RWPE1 (cell line): Measurements from ENCODE around the gene PI4KB.

Source experiments
- CTCF ChIA-PET: fragments of 350-600 bp; sonication (Branson Sonifier 250); formaldehyde crosslinking; extraction: SDS; loops from one replicate; lab custom pipeline; 2021; lab: Yijun Ruan, JAX
- POLR2A ChIA-PET: fragments of 400-600 bp; formaldehyde crosslinking; extraction: SDS; loops from one replicate; lab custom pipeline; 2020; ENCODE audit warnings: antibody characterized with exemption; ENCODE audit not compliant: low non-redundant PET; lab: Yijun Ruan, JAX
- DNase-seq: peaks from one replicate; pipeline ENCODE4 v3.0.0; 2012; ENCODE audit warnings: low spot score
- H3K27ac ChIP-seq: fragments of 450-650 bp; 2 replicates; pipeline ENCODE4 v1.5.1; 2017
- TF ChIP-seq, protein P1 (sequence below): fragments of 450-650 bp; conservative IDR thresholded peaks from 2 replicates; pipeline ENCODE4 v1.5.1; 2017; ENCODE audit warnings: low read depth, mild to moderate bottlenecking

The PI4KB gene

DNA sequence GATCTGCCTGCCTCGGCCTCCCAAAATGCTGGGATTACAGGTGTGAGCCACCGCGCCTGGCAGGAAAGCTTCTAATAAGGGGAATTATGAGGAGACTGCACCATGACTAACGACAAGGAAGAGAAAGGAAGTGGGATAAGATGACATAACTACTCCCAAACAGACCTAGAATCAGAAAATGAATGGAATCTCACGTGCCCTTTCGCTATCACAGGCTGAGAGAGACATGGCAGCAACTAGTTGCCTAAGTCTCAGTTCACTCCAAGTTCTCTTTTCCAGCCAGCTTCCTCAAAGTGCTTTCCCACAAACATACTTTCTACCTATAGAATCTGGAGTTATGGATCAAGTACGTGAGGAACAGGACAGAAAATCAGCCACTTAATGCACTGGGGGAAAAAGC, 2.0 kb downstream of the PI4KB start:
- DNase-seq: no peak
- ChIA-PET POLR2A (no interaction called here), CTCF (interaction anchor here (1.0 kb wide), 1 partner anchor 24 kb away, joined by 3 read pairs; no protein-coding TSS in a partner anchor)
- no peak overlapping the region for H3K27ac ChIP-seq
- TF ChIP-seq, protein P1, sequence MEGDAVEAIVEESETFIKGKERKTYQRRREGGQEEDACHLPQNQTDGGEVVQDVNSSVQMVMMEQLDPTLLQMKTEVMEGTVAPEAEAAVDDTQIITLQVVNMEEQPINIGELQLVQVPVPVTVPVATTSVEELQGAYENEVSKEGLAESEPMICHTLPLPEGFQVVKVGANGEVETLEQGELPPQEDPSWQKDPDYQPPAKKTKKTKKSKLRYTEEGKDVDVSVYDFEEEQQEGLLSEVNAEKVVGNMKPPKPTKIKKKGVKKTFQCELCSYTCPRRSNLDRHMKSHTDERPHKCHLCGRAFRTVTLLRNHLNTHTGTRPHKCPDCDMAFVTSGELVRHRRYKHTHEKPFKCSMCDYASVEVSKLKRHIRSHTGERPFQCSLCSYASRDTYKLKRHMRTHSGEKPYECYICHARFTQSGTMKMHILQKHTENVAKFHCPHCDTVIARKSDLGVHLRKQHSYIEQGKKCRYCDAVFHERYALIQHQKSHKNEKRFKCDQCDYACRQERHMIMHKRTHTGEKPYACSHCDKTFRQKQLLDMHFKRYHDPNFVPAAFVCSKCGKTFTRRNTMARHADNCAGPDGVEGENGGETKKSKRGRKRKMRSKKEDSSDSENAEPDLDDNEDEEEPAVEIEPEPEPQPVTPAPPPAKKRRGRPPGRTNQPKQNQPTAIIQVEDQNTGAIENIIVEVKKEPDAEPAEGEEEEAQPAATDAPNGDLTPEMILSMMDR: no peak

DNA sequence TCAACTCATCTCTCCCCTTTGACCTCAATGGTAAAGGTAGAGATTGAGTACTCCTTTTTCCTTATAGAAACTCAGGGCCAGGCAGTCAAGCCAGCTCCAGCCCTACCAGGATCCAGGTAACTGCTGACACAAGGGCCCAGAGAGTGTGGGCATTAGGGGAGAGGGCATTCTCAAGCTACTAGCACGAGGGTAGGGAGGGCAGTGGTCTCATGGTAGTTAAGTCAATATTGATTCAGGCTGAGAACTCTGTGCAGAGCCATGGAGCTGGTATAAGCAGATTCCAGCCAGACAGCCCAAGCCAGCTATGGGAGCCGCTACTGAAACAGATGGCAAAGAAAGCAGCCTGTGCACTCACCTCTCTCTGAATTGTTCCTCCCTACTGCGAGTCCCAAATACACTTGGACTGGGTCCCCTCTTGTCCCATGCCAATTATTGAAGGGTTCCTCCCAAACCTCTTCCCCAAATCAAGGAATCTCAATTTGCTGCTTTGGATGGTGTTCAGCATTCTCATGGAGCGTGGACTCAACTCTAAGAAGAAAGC, 2.8 kb downstream of the PI4KB start:
- POLR2A ChIA-PET: no interaction called here
- TF ChIP-seq, protein P1: no peak
- DNase-seq: no peak
- CTCF ChIA-PET: interaction anchor here (1.0 kb wide), 1 partner anchor 24 kb away, joined by 3 read pairs; no protein-coding TSS in a partner anchor
- H3K27ac ChIP-seq: no peak overlapping the region

DNA sequence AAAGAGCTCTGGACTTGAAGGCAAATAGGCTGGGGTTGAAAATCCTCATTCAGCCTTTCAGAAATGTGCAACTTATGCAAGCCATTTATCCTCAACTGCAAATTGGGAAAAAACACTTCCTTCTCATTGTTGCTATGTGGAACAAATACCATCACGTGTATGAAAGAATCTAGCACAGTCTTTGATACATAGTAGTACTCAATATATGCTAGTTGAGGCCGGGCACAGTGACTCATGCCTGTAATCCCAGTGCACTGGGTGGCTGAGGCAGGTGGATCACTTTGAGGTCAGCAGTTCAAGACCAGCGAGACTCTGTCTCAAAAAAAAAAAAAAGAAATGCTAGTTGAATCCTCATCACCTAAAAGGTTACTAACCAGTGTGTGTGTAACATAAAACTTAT, 8.2 kb downstream of the PI4KB start:
- ChIA-PET CTCF (no interaction called here), POLR2A (no interaction called here)
- H3K27ac ChIP-seq: no peak overlapping the region
- TF ChIP-seq, protein P1: no peak
- DNase-seq: no peak

DNA sequence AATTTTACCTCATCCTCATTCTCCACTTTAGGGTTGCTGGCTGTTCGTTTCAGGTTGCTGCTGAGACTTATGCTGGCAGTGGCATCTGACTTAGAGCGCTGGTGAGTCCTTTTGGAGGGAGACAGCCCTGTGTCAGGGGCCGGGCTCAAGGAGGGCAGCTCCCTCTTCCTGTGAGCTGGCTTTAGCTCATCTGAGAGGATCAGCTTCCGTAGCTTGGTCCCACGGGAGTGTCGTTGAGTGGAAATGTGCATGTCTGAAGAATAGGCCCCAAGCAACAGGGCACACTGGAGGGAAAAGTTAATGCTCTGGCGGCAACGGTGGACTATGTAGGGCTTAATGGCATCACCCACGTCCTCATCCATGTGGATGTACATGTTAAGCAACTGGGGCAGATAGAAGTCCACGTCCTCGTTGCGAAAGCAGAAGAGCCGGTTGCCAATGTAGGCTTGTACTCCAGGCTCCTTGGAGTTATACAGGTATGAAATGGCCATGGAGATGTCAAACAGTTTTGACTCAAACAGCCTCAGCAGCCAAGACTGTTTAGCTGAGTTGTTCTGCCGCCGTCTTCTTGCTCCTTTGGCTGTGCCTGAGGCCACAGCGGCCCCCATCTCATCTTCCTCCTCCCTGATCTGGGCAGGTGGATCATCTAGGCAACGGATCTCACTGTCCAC, 11.5 kb downstream of the PI4KB start:
- CTCF ChIA-PET: interaction anchor here (1.2 kb wide), 1 partner anchor 25 kb away, joined by 6 read pairs; no protein-coding TSS in a partner anchor
- peak overlapping the region; percentile 40 for H3K27ac ChIP-seq
- POLR2A ChIA-PET: no interaction called here
- TF ChIP-seq, protein P1: no peak
- DNase-seq: no peak

DNA sequence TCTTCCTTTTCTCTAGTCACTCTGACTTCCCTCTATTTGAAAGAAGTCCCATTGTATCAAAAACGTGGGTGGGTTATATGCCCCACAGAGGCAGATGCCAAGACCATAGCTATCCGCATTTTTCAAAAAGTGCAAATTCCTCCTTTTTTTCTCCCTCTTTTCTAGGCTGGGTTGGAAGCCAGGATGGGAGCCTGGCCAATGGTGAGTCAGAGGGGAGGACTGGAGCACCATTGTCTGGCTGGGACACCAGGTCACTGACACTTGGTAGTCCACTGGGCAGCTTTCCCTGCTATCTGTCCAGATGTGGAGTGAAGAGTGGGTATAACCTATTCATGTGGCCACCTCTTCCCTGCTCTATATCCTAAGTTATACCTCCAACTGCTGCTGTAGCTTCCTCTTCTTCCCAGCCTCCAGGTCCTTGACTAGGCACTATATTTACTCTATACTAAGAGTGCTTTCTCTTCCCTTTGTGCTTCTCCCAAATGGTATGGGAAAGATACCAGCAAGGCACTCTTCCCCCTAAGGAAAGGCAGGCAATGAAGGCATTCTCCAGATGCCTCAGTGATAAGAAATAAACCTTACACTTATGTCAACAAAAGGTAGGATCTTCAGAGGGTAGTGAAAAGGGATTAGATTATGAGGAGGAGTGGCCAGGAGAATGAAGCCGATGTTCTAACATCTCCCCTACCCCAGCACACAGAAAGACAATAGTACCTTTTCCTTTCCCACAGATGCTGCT, 12.9 kb downstream of the PI4KB start:
- DNase-seq: peak; percentile 46

DNA sequence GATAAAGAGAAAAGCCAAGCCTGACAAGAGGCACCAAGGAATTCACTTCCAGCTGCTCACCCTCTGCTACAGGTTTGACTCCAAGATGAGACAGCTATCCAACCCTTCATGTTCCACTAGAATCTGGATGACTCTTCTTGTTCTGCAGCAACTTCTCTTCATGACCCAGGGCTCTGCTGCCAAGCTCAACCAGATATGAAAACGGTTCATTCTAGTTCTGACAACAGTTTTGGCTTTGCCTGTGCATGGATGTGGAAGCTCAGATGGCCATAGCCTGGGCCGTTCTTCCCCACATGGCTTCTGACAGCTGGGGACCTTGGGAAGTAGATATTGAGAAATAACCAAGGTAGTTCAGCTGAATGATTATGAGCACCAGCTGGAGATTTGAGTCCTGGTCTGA, 13.7 kb downstream of the PI4KB start:
- ChIA-PET POLR2A (no interaction called here), CTCF (interaction anchor here (1.9 kb wide), 1 partner anchor 27 kb away, joined by 5 read pairs; no protein-coding TSS in a partner anchor)
- no peak for DNase-seq
- no peak overlapping the region for H3K27ac ChIP-seq
- TF ChIP-seq, protein P1: no peak

More for the DNA sequence above, 12.9 kb downstream of the PI4KB start:
- ChIA-PET POLR2A (no interaction called here), CTCF (interaction anchor here (1.9 kb wide), 1 partner anchor 27 kb away, joined by 5 read pairs; no protein-coding TSS in a partner anchor)
- H3K27ac ChIP-seq: peak overlapping the region; percentile 66
- TF ChIP-seq, protein P1: no peak
